Vagina (tissue), 2 donors: ENCODE measurements around the gene LMX1B. TPM values are rescaled to one million over a fixed set of nuclear protein-coding genes. Genes with fewer than 3 reads are reported as not detected.

Experiments
- DNase-seq, 2 donors: peaks; one replicate each; pipeline ENCODE4 v3.0.0-alpha.2; 2017; ENCODE audit errors: extremely low spot score in 2 of 2
- H3K27ac ChIP-seq: fragments of 200-600 bp; sonication (generic); one replicate; pipeline ENCODE4 v1.5.1; 2019
- H3K27me3 ChIP-seq: fragments of 200-600 bp; sonication (generic); one replicate; pipeline ENCODE4 v1.5.1; 2019
- H3K36me3 ChIP-seq, 2 donors: fragments of 200-600 bp; sonication (generic); one replicate each; pipeline ENCODE4 v1.5.1; 2017 to 2019
- H3K4me1 ChIP-seq: fragments of 200-600 bp; sonication (generic); one replicate; pipeline ENCODE4 v1.5.1; 2019
- H3K4me3 ChIP-seq, 2 donors: fragments of 200-600 bp; sonication (generic); 1 replicate in 1 of 2; 2 replicates in 1 of 2; pipeline ENCODE4 v1.5.1; 2016 to 2019
- H3K9me3 ChIP-seq: fragments of 200-600 bp; sonication (generic); one replicate; pipeline ENCODE4 v1.5.1; 2019
- CTCF ChIP-seq, 3 experiments: fragments of 450-650 bp in 2 of 3; fragments of 200-600 bp in 1 of 3; sonication (generic) in 1 of 3; IDR thresholded peaks; one replicate each; pipeline ENCODE4 v1.5.1; 2017 to 2019; ENCODE audit warnings: antibody characterized with exemption in 3 of 3, mild to moderate bottlenecking in 2 of 3, moderate library complexity in 2 of 3
- POLR2A ChIP-seq, 2 donors: fragments of 450-650 bp; IDR thresholded peaks; one replicate each; pipeline ENCODE4 v1.6.1; 2017; ENCODE audit warnings: antibody characterized with exemption in 2 of 2, mild to moderate bottlenecking in 2 of 2, moderate library complexity in 2 of 2
- POLR2AphosphoS5 ChIP-seq, 2 donors: sonication (generic); formaldehyde crosslinking; IDR thresholded peaks; one replicate each; pipeline ENCODE4 v1.9.0; 2017; ENCODE audit warnings: antibody characterized with exemption in 2 of 2, mild to moderate bottlenecking in 2 of 2, low read depth in 1 of 2; ENCODE audit not compliant: insufficient read depth in 1 of 2
- intact Hi-C: fragments of 100-400 bp; cut with DNase I; formaldehyde crosslinking; loops from one replicate; pipeline ENCODE4 v1.15.1; 2023
- total RNA-seq: library from RNA; depleted of rRNA; stranded (reverse); fragments of >200 nt; gene quantifications from one replicate; pipeline ENCODE4 v1.2.3, GENCODE V29; 2016

LMX1B gene
- total RNA-seq, 1 donor from 2014 or later, result not detected

GRCh38 chr9:126641118-126641851 is 27.6 kb downstream of the LMX1B start:
- Histone ChIP-seq H3K36me3 (no peaks in the 10 kb centered on the region), H3K4me3 (no peak overlapping the region), H3K4me1 (no peaks in the 10 kb centered on the region), H3K27me3 (peaks cover 4% of the 10 kb centered on the region), H3K27ac (no peak overlapping the region), H3K9me3 (no peaks in the 10 kb centered on the region)
- intact Hi-C loops, result no loop called here
- TF ChIP-seq POLR2A (IDR thresholded peaks at IDR 0.05) (no peak), POLR2AphosphoS5 (IDR thresholded peaks at IDR 0.05; ENCODE audit: insufficient read depth in 1 of 2, low read depth in 1 of 2) (no peak), CTCF (IDR thresholded peaks at IDR 0.05) (no peak)
- DNase-seq, result no peak

- H3K36me3 ChIP-seq, result no peaks in the 10 kb centered on the region
- DNase-seq, result no peak
- H3K27me3 ChIP-seq, result peaks cover 4% of the 10 kb centered on the region
- no peak for TF ChIP-seq POLR2A (IDR thresholded peaks at IDR 0.05)
- intact Hi-C loops, result no loop called here
- no peaks in the 10 kb centered on the region for H3K4me1 ChIP-seq
- H3K9me3 ChIP-seq, result no peaks in the 10 kb centered on the region
- no peak overlapping the region for H3K4me3 ChIP-seq
- H3K27ac ChIP-seq, result no peak overlapping the region
Measured at GRCh38 chr9:126642010-126642744, 28.4 kb downstream of the LMX1B start.

GRCh38 chr9:126642839-126643238 is 29.1 kb downstream of the LMX1B start:
- no peak overlapping the region for H3K27ac ChIP-seq
- H3K4me1 ChIP-seq, result no peaks in the 10 kb centered on the region
- H3K9me3 ChIP-seq, result no peaks in the 10 kb centered on the region
- H3K4me3 ChIP-seq, result no peak overlapping the region
- TF ChIP-seq POLR2AphosphoS5 (IDR thresholded peaks at IDR 0.05; ENCODE audit: insufficient read depth in 1 of 2, low read depth in 1 of 2) (no peak), POLR2A (IDR thresholded peaks at IDR 0.05) (no peak), CTCF (IDR thresholded peaks at IDR 0.05) (no peak)
- no peaks in the 10 kb centered on the region for H3K36me3 ChIP-seq
- peaks cover 4% of the 10 kb centered on the region for H3K27me3 ChIP-seq
- intact Hi-C loops, result no loop called here
- DNase-seq, result no peak

- no peaks in the 10 kb centered on the region for H3K9me3 ChIP-seq
- H3K4me1 ChIP-seq, result no peaks in the 10 kb centered on the region
- TF ChIP-seq CTCF (IDR thresholded peaks at IDR 0.05) (no peak), POLR2A (IDR thresholded peaks at IDR 0.05) (no peak), POLR2AphosphoS5 (IDR thresholded peaks at IDR 0.05; ENCODE audit: insufficient read depth in 1 of 2, low read depth in 1 of 2) (no peak)
- H3K36me3 ChIP-seq, result no peaks in the 10 kb centered on the region
- DNase-seq, result no peak
- intact Hi-C loops, result no loop called here
- H3K27ac ChIP-seq, result no peak overlapping the region
- H3K27me3 ChIP-seq, result peaks cover 4% of the 10 kb centered on the region
- H3K4me3 ChIP-seq, result no peak overlapping the region
Measured at GRCh38 chr9:126643945-126644527, 30.3 kb downstream of the LMX1B start.

GRCh38 chr9:126646162-126646561 is 32.4 kb downstream of the LMX1B start:
- H3K36me3 ChIP-seq, result no peaks in the 10 kb centered on the region
- H3K27ac ChIP-seq, result no peak overlapping the region
- intact Hi-C loops, result no loop called here
- no peaks in the 10 kb centered on the region for H3K4me1 ChIP-seq
- TF ChIP-seq POLR2A (IDR thresholded peaks at IDR 0.05) (no peak), POLR2AphosphoS5 (IDR thresholded peaks at IDR 0.05; ENCODE audit: insufficient read depth in 1 of 2, low read depth in 1 of 2) (no peak), CTCF (IDR thresholded peaks at IDR 0.05) (no peak)
- DNase-seq, result no peak
- peaks cover 4% of the 10 kb centered on the region for H3K27me3 ChIP-seq
- H3K4me3 ChIP-seq, result no peak overlapping the region
- no peaks in the 10 kb centered on the region for H3K9me3 ChIP-seq
